ENCODE measurements around the gene FZD1.

DNA sequence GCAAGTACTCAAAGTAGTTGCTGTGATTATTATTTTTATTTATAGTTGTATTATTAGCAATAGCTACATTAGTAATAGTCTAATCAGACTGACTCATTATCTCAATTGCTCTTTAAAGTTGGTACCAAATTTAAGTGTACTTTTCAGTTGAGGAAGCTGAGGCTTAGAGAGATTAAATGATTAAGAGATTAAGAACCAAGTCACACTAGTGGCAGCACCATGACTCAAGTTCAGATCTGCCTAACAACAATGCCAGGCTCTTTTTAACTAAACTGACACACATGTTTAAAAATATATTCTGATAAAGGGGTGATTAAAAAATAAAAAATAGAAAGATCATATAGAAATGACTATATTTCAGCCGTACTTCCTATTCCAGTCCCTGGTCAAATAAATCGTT, 42.0 kb downstream of the FZD1 start:
- TF ChIP-seq, protein P1, sequence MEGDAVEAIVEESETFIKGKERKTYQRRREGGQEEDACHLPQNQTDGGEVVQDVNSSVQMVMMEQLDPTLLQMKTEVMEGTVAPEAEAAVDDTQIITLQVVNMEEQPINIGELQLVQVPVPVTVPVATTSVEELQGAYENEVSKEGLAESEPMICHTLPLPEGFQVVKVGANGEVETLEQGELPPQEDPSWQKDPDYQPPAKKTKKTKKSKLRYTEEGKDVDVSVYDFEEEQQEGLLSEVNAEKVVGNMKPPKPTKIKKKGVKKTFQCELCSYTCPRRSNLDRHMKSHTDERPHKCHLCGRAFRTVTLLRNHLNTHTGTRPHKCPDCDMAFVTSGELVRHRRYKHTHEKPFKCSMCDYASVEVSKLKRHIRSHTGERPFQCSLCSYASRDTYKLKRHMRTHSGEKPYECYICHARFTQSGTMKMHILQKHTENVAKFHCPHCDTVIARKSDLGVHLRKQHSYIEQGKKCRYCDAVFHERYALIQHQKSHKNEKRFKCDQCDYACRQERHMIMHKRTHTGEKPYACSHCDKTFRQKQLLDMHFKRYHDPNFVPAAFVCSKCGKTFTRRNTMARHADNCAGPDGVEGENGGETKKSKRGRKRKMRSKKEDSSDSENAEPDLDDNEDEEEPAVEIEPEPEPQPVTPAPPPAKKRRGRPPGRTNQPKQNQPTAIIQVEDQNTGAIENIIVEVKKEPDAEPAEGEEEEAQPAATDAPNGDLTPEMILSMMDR (conservative IDR thresholded peaks at IDR 0.05; ENCODE audit: low read depth in 2 of 2), result no peak
- TF ChIP-seq EZH2 (IDR thresholded peaks at IDR 0.05; ENCODE audit: low read depth, unreplicated experiment), result no peak
- TF ChIP-seq POLR2AphosphoS5 (IDR thresholded peaks at IDR 0.05; ENCODE audit: low read depth), result no peak
- no peak for TF ChIP-seq JUNB (IDR thresholded peaks at IDR 0.05; ENCODE audit: unreplicated experiment)
- TF ChIP-seq, protein P2, sequence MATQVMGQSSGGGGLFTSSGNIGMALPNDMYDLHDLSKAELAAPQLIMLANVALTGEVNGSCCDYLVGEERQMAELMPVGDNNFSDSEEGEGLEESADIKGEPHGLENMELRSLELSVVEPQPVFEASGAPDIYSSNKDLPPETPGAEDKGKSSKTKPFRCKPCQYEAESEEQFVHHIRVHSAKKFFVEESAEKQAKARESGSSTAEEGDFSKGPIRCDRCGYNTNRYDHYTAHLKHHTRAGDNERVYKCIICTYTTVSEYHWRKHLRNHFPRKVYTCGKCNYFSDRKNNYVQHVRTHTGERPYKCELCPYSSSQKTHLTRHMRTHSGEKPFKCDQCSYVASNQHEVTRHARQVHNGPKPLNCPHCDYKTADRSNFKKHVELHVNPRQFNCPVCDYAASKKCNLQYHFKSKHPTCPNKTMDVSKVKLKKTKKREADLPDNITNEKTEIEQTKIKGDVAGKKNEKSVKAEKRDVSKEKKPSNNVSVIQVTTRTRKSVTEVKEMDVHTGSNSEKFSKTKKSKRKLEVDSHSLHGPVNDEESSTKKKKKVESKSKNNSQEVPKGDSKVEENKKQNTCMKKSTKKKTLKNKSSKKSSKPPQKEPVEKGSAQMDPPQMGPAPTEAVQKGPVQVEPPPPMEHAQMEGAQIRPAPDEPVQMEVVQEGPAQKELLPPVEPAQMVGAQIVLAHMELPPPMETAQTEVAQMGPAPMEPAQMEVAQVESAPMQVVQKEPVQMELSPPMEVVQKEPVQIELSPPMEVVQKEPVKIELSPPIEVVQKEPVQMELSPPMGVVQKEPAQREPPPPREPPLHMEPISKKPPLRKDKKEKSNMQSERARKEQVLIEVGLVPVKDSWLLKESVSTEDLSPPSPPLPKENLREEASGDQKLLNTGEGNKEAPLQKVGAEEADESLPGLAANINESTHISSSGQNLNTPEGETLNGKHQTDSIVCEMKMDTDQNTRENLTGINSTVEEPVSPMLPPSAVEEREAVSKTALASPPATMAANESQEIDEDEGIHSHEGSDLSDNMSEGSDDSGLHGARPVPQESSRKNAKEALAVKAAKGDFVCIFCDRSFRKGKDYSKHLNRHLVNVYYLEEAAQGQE (IDR thresholded peaks at IDR 0.05; ENCODE audit: unreplicated experiment), result no peak
